Lower lobe of right lung (tissue), 2 donors: Measurements from ENCODE around the gene VANGL2. TPM values are rescaled to one million over a fixed set of nuclear protein-coding genes. Genes with fewer than 3 reads are reported as not detected.
A peak's percentile ranks its signal among the peaks of the same experiment; 100 is the strongest.

Source experiments
- ATAC-seq, 2 donors: fragments of 200-7000 bp; cut with Tn5 transposase; one replicate each; pipeline ENCODE4 v1.9.1; 2020 to 2022; ENCODE audit warnings: mild to moderate bottlenecking in 2 of 2, moderate library complexity in 2 of 2
- DNase-seq: peaks from one replicate; pipeline ENCODE4 v3.0.0-alpha.2; 2020
- H3K27ac ChIP-seq: fragments of 200-600 bp; one replicate; pipeline ENCODE4 v1.8.0; 2022
- H3K27me3 ChIP-seq: fragments of 200-600 bp; one replicate; pipeline ENCODE4 v1.8.0; 2022; ENCODE audit warnings: low read depth
- H3K36me3 ChIP-seq: fragments of 200-600 bp; one replicate; pipeline ENCODE4 v1.8.0; 2022; ENCODE audit warnings: mild to moderate bottlenecking
- H3K4me1 ChIP-seq: fragments of 200-600 bp; one replicate; pipeline ENCODE4 v1.8.0; 2022
- H3K4me3 ChIP-seq: fragments of 200-600 bp; one replicate; pipeline ENCODE4 v1.8.0; 2022; ENCODE audit warnings: mild to moderate bottlenecking
- H3K9me3 ChIP-seq: fragments of 200-600 bp; one replicate; pipeline ENCODE4 v1.8.0; 2022
- CTCF ChIP-seq: fragments of 200-600 bp; IDR thresholded peaks from one replicate; pipeline ENCODE4 v1.8.0; 2022; ENCODE audit warnings: antibody characterized with exemption, mild to moderate bottlenecking
- intact Hi-C: fragments of 100-400 bp; cut with DNase I; formaldehyde crosslinking; loops from one replicate; pipeline ENCODE4 v1.11.0; 2022
- total RNA-seq: library from RNA; stranded (reverse); fragmentation: NEBNext Ultra II Directional; extraction: Animal tissue kit (Norgen Biotek cat#: 25700); gene quantifications from one replicate; pipeline ENCODE4 v1.2.1, GENCODE V29; 2021
- donor health status: DM: no; HTN: yes; CAD: no; lungs with severe emphysema.

Gene VANGL2
- total RNA-seq, 1 donor from 2014 or later: 7.5 TPM

- ATAC-seq (no peak), DNase-seq (no peak)
- no peaks in the 10 kb centered on the region for H3K9me3 ChIP-seq
- peaks cover 21% of the 10 kb centered on the region for H3K27me3 ChIP-seq
- no peak for TF ChIP-seq CTCF
- H3K4me1 ChIP-seq: peaks cover 4% of the 10 kb centered on the region
- H3K27ac ChIP-seq: peak overlapping the region; percentile 31
- no peaks in the 10 kb centered on the region for H3K36me3 ChIP-seq
- no peak overlapping the region for H3K4me3 ChIP-seq
- intact Hi-C loops: no loop called here
These were observed 2.9 kb downstream of the VANGL2 start for GRCh38 chr1:160403244-160403643.

- Histone ChIP-seq H3K9me3 (no peaks in the 10 kb centered on the region), H3K27me3 (peaks cover 21% of the 10 kb centered on the region), H3K4me3 (no peak overlapping the region), H3K27ac (no peak overlapping the region), H3K4me1 (peaks cover 4% of the 10 kb centered on the region), H3K36me3 (no peaks in the 10 kb centered on the region)
- intact Hi-C loops: no loop called here
- DNase-seq (no peak), ATAC-seq (no peak)
- TF ChIP-seq CTCF: no peak
These were observed 3.7 kb downstream of the VANGL2 start for GRCh38 chr1:160404094-160404493.

GRCh38 chr1:160405331-160405877 lies 5.0 kb downstream of the VANGL2 start:
- DNase-seq: no peak
- no peak overlapping the region for H3K4me3 ChIP-seq
- no peaks in the 10 kb centered on the region for H3K9me3 ChIP-seq
- intact Hi-C loops: no loop called here
- H3K4me1 ChIP-seq: peaks cover 4% of the 10 kb centered on the region
- TF ChIP-seq CTCF: no peak
- H3K27me3 ChIP-seq: peaks cover 15% of the 10 kb centered on the region
- ATAC-seq: no peak
- H3K27ac ChIP-seq: no peak overlapping the region
- no peaks in the 10 kb centered on the region for H3K36me3 ChIP-seq

- no peaks in the 10 kb centered on the region for H3K36me3 ChIP-seq
- peaks cover 6% of the 10 kb centered on the region for H3K27me3 ChIP-seq
- ATAC-seq (no peak), DNase-seq (no peak)
- no peak overlapping the region for H3K27ac ChIP-seq
- no peak overlapping the region for H3K4me3 ChIP-seq
- H3K9me3 ChIP-seq: no peaks in the 10 kb centered on the region
- TF ChIP-seq CTCF: no peak
- intact Hi-C loops: no loop called here
- H3K4me1 ChIP-seq: peaks cover 4% of the 10 kb centered on the region
These were observed 6.0 kb downstream of the VANGL2 start for GRCh38 chr1:160406131-160406968.

- no peak overlapping the region for H3K27ac ChIP-seq
- ATAC-seq (no peak), DNase-seq (no peak)
- H3K4me1 ChIP-seq: no peaks in the 10 kb centered on the region
- no peak overlapping the region for H3K4me3 ChIP-seq
- H3K9me3 ChIP-seq: no peaks in the 10 kb centered on the region
- intact Hi-C loops: no loop called here
- H3K36me3 ChIP-seq: no peaks in the 10 kb centered on the region
- no peak for TF ChIP-seq CTCF
- H3K27me3 ChIP-seq: no peaks in the 10 kb centered on the region
These were observed 7.8 kb downstream of the VANGL2 start for GRCh38 chr1:160407839-160408801.
